SK-N-SH (cell line): ENCODE results near the gene GPRC5B. TPM values are rescaled to one million over a fixed set of nuclear protein-coding genes. Genes with fewer than 3 reads are reported as not detected.

ENCODE experiments used
- CTCF ChIA-PET: fragments of 300-600, 350-600 bp; formaldehyde crosslinking; extraction: SDS; loops from one replicate; lab custom pipeline; 2021; lab: Yijun Ruan, JAX
- POLR2A ChIA-PET: fragments of 350-600 bp; sonication (Branson Sonifier 250); formaldehyde crosslinking; extraction: SDS; loops from one replicate; lab custom pipeline; 2020; ENCODE audit warnings: antibody characterized with exemption, inconsistent platforms; lab: Yijun Ruan, JAX
- DNase-seq: peaks from one replicate; pipeline ENCODE4 v3.0.0; 2012
- H2AFZ ChIP-seq: fragments of 200-600 bp; sonication (generic); 2 replicates; pipeline ENCODE4 v1.8.1; 2016; ENCODE audit warnings: antibody characterized with exemption, mild to moderate bottlenecking, low read depth
- H3F3A ChIP-seq: fragments of 200-600 bp; sonication (generic); replicated peaks from 2 replicates; pipeline ENCODE3; 2016; ENCODE audit warnings: antibody characterized with exemption, mild to moderate bottlenecking; ENCODE audit not compliant: insufficient read depth
- H3K27ac ChIP-seq, 2 experiments: fragments of 200-500 bp in 1 of 2; fragments of 200-600 bp in 1 of 2; sonication (Bioruptor generic) in 1 of 2; sonication (generic), shearing (Covaris generic) in 1 of 2; 2 replicates each; pipeline versions ENCODE4 v1.5.1 to v1.6.1; 2014 to 2016; ENCODE audit warnings: low read depth in 2 of 2, inconsistent platforms in 1 of 2, low read length in 1 of 2, mild to moderate bottlenecking in 1 of 2, mixed read lengths in 1 of 2
- H3K27me3 ChIP-seq: fragments of 200-600 bp; sonication (generic), shearing (Covaris generic); 2 replicates; pipeline ENCODE4 v1.6.1; 2016; ENCODE audit warnings: mixed run types; ENCODE audit not compliant: insufficient read depth
- H3K36me3 ChIP-seq, 2 experiments: fragments of 200-500 bp in 1 of 2; fragments of 200-600 bp in 1 of 2; sonication (Bioruptor generic) in 1 of 2; sonication (generic) in 1 of 2; replicated peaks in 1 of 2; 2 replicates each; pipeline versions ENCODE3 to v1.5.1; 2014 to 2016; ENCODE audit warnings: low read length in 1 of 2, mild to moderate bottlenecking in 1 of 2; ENCODE audit not compliant: insufficient read depth in 2 of 2, control insufficient read depth in 1 of 2
- H3K4me1 ChIP-seq, 2 experiments: fragments of 200-500 bp in 1 of 2; fragments of 200-600 bp in 1 of 2; sonication (Bioruptor generic) in 1 of 2; sonication (generic), shearing (Covaris generic) in 1 of 2; 2 replicates each; pipeline versions ENCODE4 v1.5.1 to v1.6.1; 2014 to 2016; ENCODE audit warnings: low read depth in 1 of 2, low read length in 1 of 2, mixed run types in 1 of 2; ENCODE audit not compliant: insufficient read depth in 2 of 2, control insufficient read depth in 1 of 2
- H3K4me2 ChIP-seq: fragments of 200-600 bp; sonication (generic), shearing (Covaris generic); 2 replicates; pipeline ENCODE4 v1.6.1; 2017; ENCODE audit warnings: mixed run types
- H3K4me3 ChIP-seq, 2 experiments: fragments of 200-500 bp in 1 of 2; fragments of 200-600 bp in 1 of 2; sonication (Bioruptor generic) in 1 of 2; sonication (generic), shearing (Covaris generic) in 1 of 2; 2 replicates each; pipeline versions ENCODE4 v1.5.1 to v1.8.1; 2014 to 2016; ENCODE audit warnings: low read depth in 2 of 2, inconsistent platforms in 1 of 2, low read length in 1 of 2, mild to moderate bottlenecking in 1 of 2, mixed read lengths in 1 of 2, moderate library complexity in 1 of 2
- H3K79me2 ChIP-seq: fragments of 200-600 bp; sonication (generic); 2 replicates; pipeline ENCODE4 v1.8.1; 2017; ENCODE audit warnings: mild to moderate bottlenecking; ENCODE audit not compliant: insufficient read depth
- H3K9ac ChIP-seq: fragments of 200-600 bp; sonication (generic); 2 replicates; pipeline ENCODE4 v1.6.1; 2017; ENCODE audit warnings: mixed run types
- H3K9me2 ChIP-seq: fragments of 200-600 bp; sonication (generic); 2 replicates; pipeline ENCODE4 v1.6.1; 2017; ENCODE audit warnings: mixed run types
- H3K9me3 ChIP-seq: fragments of 200-600 bp; sonication (generic); 2 replicates; pipeline ENCODE4 v1.6.1; 2017; ENCODE audit warnings: mixed run types, mild to moderate bottlenecking, moderate library complexity
- H4K20me1 ChIP-seq: fragments of 200-600 bp; sonication (generic); 2 replicates; pipeline ENCODE4 v1.6.1; 2017; ENCODE audit warnings: mild to moderate bottlenecking, mixed run types; ENCODE audit not compliant: insufficient read depth
- CHD2 ChIP-seq: fragments of 150-350 bp; IDR thresholded peaks from 2 replicates; pipeline ENCODE4 v1.6.1; 2018; ENCODE audit warnings: low read length; ENCODE audit not compliant: partially characterized antibody
- CTCF ChIP-seq: fragments of 200-600 bp; sonication (generic); IDR thresholded peaks from 2 replicates; pipeline ENCODE4 v1.6.1; 2017; ENCODE audit warnings: antibody characterized with exemption, mild to moderate bottlenecking, moderate library complexity
- EZH2phosphoT487 ChIP-seq: fragments of 200-600 bp; sonication (generic); IDR thresholded peaks from 2 replicates; pipeline ENCODE4 v1.6.1; 2017; ENCODE audit warnings: low read depth, mixed run types, mild to moderate bottlenecking, antibody characterized with exemption, moderate library complexity, borderline replicate concordance
- FOSL2 ChIP-seq: IDR thresholded peaks from 2 replicates; pipeline ENCODE4 v1.4.0; 2012; ENCODE audit warnings: low read depth, mild to moderate bottlenecking, moderate library complexity, borderline replicate concordance
- FOXJ3 ChIP-seq: sonication (generic); formaldehyde crosslinking; IDR thresholded peaks from 2 replicates; pipeline ENCODE4 v1.5.1; 2020; ENCODE audit warnings: mild to moderate bottlenecking, missing genetic modification reagents
- FOXM1 ChIP-seq: IDR thresholded peaks from 2 replicates; pipeline ENCODE4 v1.4.0; 2012; ENCODE audit warnings: low read depth, mild to moderate bottlenecking
- GABPA ChIP-seq: IDR thresholded peaks from 2 replicates; pipeline ENCODE4 v1.4.0; 2012; ENCODE audit warnings: low read depth, mild to moderate bottlenecking
- MAX ChIP-seq: IDR thresholded peaks from 2 replicates; pipeline ENCODE4 v1.4.0; 2012; ENCODE audit warnings: low read depth
- MEF2A ChIP-seq: IDR thresholded peaks from 2 replicates; pipeline ENCODE4 v1.4.0; 2012; ENCODE audit warnings: low read depth, borderline replicate concordance
- NRF1 ChIP-seq: IDR thresholded peaks from 2 replicates; pipeline ENCODE4 v1.6.1; 2012; ENCODE audit warnings: low read depth, mild to moderate bottlenecking, low read length
- PBX3 ChIP-seq: IDR thresholded peaks from 2 replicates; pipeline ENCODE4; 2012
- RAD21 ChIP-seq: IDR thresholded peaks from 2 replicates; pipeline ENCODE4 v1.6.1; 2012; ENCODE audit warnings: mild to moderate bottlenecking, low read length
- RFX5 ChIP-seq: IDR thresholded peaks from 2 replicates; pipeline ENCODE4 v1.6.1; 2012; ENCODE audit warnings: mild to moderate bottlenecking, improper control_type of control experiment, low read length
- SMC3 ChIP-seq: IDR thresholded peaks from 2 replicates; pipeline ENCODE4 v1.6.1; 2012; ENCODE audit warnings: low read depth, low read length, improper control_type of control experiment
- TAF1 ChIP-seq: IDR thresholded peaks from 2 replicates; pipeline ENCODE4 v1.6.1; 2012; ENCODE audit warnings: low read depth, mild to moderate bottlenecking, low read length, moderate library complexity, borderline replicate concordance
- TCF12 ChIP-seq: IDR thresholded peaks from 2 replicates; pipeline ENCODE4 v1.4.0; 2012
- TEAD4 ChIP-seq: IDR thresholded peaks from 2 replicates; pipeline ENCODE4 v1.4.0; 2012; ENCODE audit warnings: mild to moderate bottlenecking, borderline replicate concordance; ENCODE audit not compliant: insufficient read depth
- USF2 ChIP-seq: fragments of 150-350 bp; IDR thresholded peaks from 2 replicates; pipeline ENCODE4 v1.6.1; 2017; ENCODE audit warnings: antibody characterized with exemption, low read length, low read depth, borderline replicate concordance
- YY1 ChIP-seq: IDR thresholded peaks from 2 replicates; pipeline ENCODE4 v1.4.0; 2012; ENCODE audit warnings: low read depth, mild to moderate bottlenecking
- ZBTB33 ChIP-seq: IDR thresholded peaks from 2 replicates; pipeline ENCODE4 v1.4.0; 2012; ENCODE audit warnings: low read depth, borderline replicate concordance
- WGBS: methylation state at CpG from one replicate; pipeline ENCODE4 v1.1.6; 2017; ENCODE audit warnings: low lambda C conversion rate; 5-methylcytosine and 5-hydroxymethylcytosine counted together
- polyA plus RNA-seq, 3 experiments: library from polyadenylated mRNA; depleted of rRNA; stranded (reverse); fragments of >200 nt; gene quantifications; 2 replicates each; pipeline ENCODE4 v1.2.3, GENCODE V29; 2012

GPRC5B gene
- polyA plus RNA-seq, 1 of the 3 experiments (the other 2 are of a cell fraction), result 1.1 TPM

- CTCF ChIA-PET, result no interaction called here
- Histone ChIP-seq H3K4me1 (no peaks in the 10 kb centered on the region), H3F3A (peaks cover 17% of the 10 kb centered on the region), H3K4me2 (no peak overlapping the region), H3K27me3 (no peaks in the 10 kb centered on the region), H4K20me1 (no peaks in the 10 kb centered on the region), H3K9ac (no peak overlapping the region), H3K9me2 (no peaks in the 10 kb centered on the region), H3K9me3 (no peaks in the 10 kb centered on the region), H2AFZ (no peak overlapping the region), H3K4me3 (no peak overlapping the region), H3K27ac (no peak overlapping the region), H3K36me3 (no peaks in the 10 kb centered on the region), H3K79me2 (no peaks in the 10 kb centered on the region)
- TF ChIP-seq GABPA (no peak), TCF12 (no peak), FOXJ3 (CRISPR knock-in tag) (no peak), FOSL2 (no peak), TEAD4 (no peak), RFX5 (no peak), PBX3 (no peak), SMC3 (no peak), YY1 (no peak), CHD2 (no peak), MAX (no peak), CTCF (no peak)
- POLR2A ChIA-PET, result interaction anchor here (0.7 kb wide), 1 partner anchor 12 kb away, joined by 7 read pairs; no protein-coding TSS in a partner anchor
- no peak for DNase-seq
- WGBS, result 95% methylated on average over 3 of the region's 3 CpGs
Observed at GRCh38 chr16:19841184-19841583, 43.5 kb downstream of the GPRC5B start.

GRCh38 chr16:19840524-19841110, 44.0 kb downstream of the GPRC5B start:
- H3K9me3 ChIP-seq, result no peaks in the 10 kb centered on the region
- H3K27ac ChIP-seq, result no peak overlapping the region
- H2AFZ ChIP-seq, result no peak overlapping the region
- H3F3A ChIP-seq, result peaks cover 17% of the 10 kb centered on the region
- CTCF ChIA-PET, result interaction anchor here (0.6 kb wide), 1 partner anchor 866 kb away, joined by 3 read pairs; no protein-coding TSS in a partner anchor
- no peaks in the 10 kb centered on the region for H4K20me1 ChIP-seq
- DNase-seq, result no peak
- 0 out of 4 replicates have a peak, but pooled peaks cover 0 to 3% of the 10 kb centered on the region in 2 experiments for H3K4me1 ChIP-seq
- 92% methylated on average over 3 of the region's 3 CpGs for WGBS
- no peaks in the 10 kb centered on the region for H3K36me3 ChIP-seq
- no peaks in the 10 kb centered on the region for H3K9me2 ChIP-seq
- POLR2A ChIA-PET, result no interaction called here
- H3K27me3 ChIP-seq, result no peaks in the 10 kb centered on the region
- no peak overlapping the region for H3K4me2 ChIP-seq
- H3K79me2 ChIP-seq, result no peaks in the 10 kb centered on the region
- no peak overlapping the region for H3K9ac ChIP-seq
- no peak overlapping the region for H3K4me3 ChIP-seq
- TF ChIP-seq SMC3 (no peak), TAF1 (no peak), ZBTB33 (no peak), NRF1 (no peak), GABPA (no peak), TCF12 (no peak), MEF2A (no peak), FOXM1 (no peak), USF2 (no peak), MAX (no peak), RAD21 (no peak), EZH2phosphoT487 (no peak)
